Activated naive CD4-positive, alpha-beta T cell treated with anti-CD3 and anti-CD28 coated beads, Interleukin-2, amount 10 ng/mL, durations not matched to agents 7 days and 5 days (primary cell): ENCODE results near the gene XPO5.

Experiments
- CTCF ChIA-PET: fragments of 350-600 bp; sonication (Branson Sonifier 250); formaldehyde crosslinking; loops from one replicate; lab custom pipeline; 2021; ENCODE audit warnings: antibody characterized with exemption; lab: Charles Lee
- DNase-seq: peaks from one replicate; pipeline ENCODE4 v3.0.0-alpha.2; 2020
- H3K27ac Mint-ChIP-seq: one replicate; pipeline ENCODE4 v1.8.0; 2021; ENCODE audit warnings: mild to moderate bottlenecking, moderate library complexity, mixed read lengths
- H3K27me3 Mint-ChIP-seq: one replicate; pipeline ENCODE4 v1.8.0; 2021; ENCODE audit warnings: mild to moderate bottlenecking, mixed read lengths
- H3K36me3 Mint-ChIP-seq: one replicate; pipeline ENCODE4 v1.8.0; 2021; ENCODE audit warnings: mixed read lengths
- H3K4me1 Mint-ChIP-seq: one replicate; pipeline ENCODE4 v1.8.0; 2021; ENCODE audit warnings: mixed read lengths
- H3K4me3 Mint-ChIP-seq: one replicate; pipeline ENCODE4 v1.8.0; 2021; ENCODE audit warnings: mild to moderate bottlenecking, moderate library complexity, mixed read lengths
- H3K9me3 Mint-ChIP-seq: one replicate; pipeline ENCODE4 v1.8.0; 2021; ENCODE audit warnings: mixed read lengths

XPO5 gene

DNA sequence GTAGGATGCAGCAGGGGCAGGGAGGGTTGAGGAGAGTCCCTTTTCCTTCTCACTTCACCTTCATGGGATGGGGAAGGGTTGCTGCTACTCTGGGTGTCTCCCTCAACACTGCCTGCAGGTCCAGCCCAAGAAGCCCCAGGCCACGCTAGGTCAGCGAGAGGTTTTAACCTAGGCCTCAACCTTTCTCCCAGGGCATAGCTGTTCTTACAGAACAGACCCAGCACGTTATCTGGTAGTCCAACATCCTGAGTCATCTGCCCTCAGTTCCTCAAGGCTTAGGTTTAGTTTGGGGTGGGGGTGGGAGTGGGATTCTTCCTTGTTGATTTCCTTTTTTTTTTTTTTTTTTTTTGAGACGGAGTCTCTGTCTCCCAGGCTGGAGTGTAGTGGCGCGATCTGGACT is 81.5 kb downstream of the XPO5 start:
- CTCF ChIA-PET, result interaction anchor here (1.0 to 6.3 kb wide), 6 partner anchors 9 to 232 kb away, joined by 3 to 44 read pairs (median 4); no protein-coding TSS in a partner anchor

DNA sequence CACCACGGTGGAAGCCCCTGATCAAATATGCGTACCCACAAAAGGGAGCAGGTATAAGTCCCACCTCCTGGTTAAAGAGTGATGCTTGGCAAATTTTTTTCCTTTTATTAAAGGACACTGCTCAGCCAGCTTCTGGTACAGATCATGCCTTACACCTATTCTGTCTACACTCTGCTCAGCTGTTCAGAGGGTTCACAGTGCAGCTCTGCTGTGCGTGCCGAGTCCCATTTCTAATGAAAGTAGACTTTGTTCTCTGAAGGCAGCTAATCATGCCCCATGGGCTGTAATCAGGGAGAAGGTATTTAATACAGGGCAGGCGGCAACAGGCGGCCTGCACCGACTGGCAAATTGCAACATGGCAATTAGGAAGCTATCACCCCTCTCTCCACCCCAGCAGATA is 82.0 kb downstream of the XPO5 start:
- CTCF ChIA-PET, result interaction anchor here (2.1 to 6.3 kb wide), 2 partner anchors 13 to 40 kb away, joined by 4 to 44 read pairs; no protein-coding TSS in a partner anchor
- no peaks in the 10 kb centered on the region for H3K27me3 Mint-ChIP-seq
- no peak overlapping the region for H3K4me3 Mint-ChIP-seq
- H3K9me3 Mint-ChIP-seq, result no peaks in the 10 kb centered on the region
- H3K27ac Mint-ChIP-seq, result peak overlapping the region; percentile 24
- DNase-seq, result no peak
- peaks cover 2% of the 10 kb centered on the region for H3K36me3 Mint-ChIP-seq
- H3K4me1 Mint-ChIP-seq, result peaks cover 21% of the 10 kb centered on the region

More for the DNA sequence above, 81.5 kb downstream of the XPO5 start:
- Mint-ChIP-seq H3K4me1 (peaks cover 21% of the 10 kb centered on the region), H3K4me3 (no peak overlapping the region), H3K9me3 (no peaks in the 10 kb centered on the region), H3K27me3 (no peaks in the 10 kb centered on the region), H3K27ac (peak overlapping the region; percentile 24), H3K36me3 (peaks cover 3% of the 10 kb centered on the region)
- no peak for DNase-seq

DNA sequence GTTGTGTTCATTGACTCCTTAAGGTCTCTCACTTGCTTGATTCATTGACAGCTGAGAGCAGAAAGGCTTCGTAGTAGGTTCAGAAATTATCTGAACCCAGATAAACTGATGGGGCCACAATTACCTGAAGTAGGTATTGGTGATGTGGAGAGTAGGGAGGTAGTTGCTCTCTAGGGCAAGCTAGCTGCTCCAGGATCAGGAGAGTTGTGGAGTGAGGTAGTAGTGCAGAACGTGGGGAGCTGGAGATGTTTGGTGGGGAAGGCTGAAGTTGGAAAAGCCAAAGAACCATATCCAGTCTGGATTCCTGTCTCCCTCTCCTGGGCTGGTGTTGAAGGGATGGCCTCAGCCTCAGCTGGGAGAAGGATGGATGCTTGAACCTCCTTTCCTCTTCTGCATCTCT is 82.6 kb downstream of the XPO5 start:
- CTCF ChIA-PET, result interaction anchor here (6.3 kb wide), 1 partner anchor 13 kb away, joined by 44 read pairs; no protein-coding TSS in a partner anchor
- H3K4me1 Mint-ChIP-seq, result peaks cover 21% of the 10 kb centered on the region
- H3K27me3 Mint-ChIP-seq, result no peaks in the 10 kb centered on the region
- peaks cover under 1% of the 10 kb centered on the region for H3K36me3 Mint-ChIP-seq
- DNase-seq, result no peak
- H3K4me3 Mint-ChIP-seq, result no peak overlapping the region
- no peaks in the 10 kb centered on the region for H3K9me3 Mint-ChIP-seq
- H3K27ac Mint-ChIP-seq, result peak overlapping the region; percentile 5

DNA sequence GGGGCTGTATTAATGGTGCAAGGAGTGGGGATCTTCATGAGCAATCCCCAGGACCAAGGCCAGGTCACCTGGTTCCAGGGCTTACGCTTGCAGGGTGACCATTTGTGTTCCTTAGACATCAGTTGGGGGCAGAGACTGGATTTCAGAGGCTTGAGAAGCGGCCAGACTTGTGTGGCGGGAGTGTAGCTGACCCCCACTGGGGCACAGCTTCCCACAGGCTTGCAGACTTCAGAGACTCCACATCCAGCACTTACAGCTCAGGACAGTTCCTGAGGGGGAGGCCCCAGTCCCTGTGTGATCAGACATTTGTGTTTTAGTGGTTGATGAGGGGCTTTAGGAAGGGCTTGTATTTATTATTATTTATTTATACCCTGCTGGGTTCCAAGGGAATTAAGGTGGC is 83.2 kb downstream of the XPO5 start:
- Mint-ChIP-seq H3K36me3 (no peaks in the 10 kb centered on the region), H3K4me1 (peaks cover 21% of the 10 kb centered on the region), H3K9me3 (no peaks in the 10 kb centered on the region), H3K27me3 (no peaks in the 10 kb centered on the region), H3K4me3 (no peak overlapping the region), H3K27ac (no peak overlapping the region)
- CTCF ChIA-PET, result interaction anchor here (6.3 kb wide), 1 partner anchor 14 kb away, joined by 44 read pairs; no protein-coding TSS in a partner anchor
- no peak for DNase-seq

DNA sequence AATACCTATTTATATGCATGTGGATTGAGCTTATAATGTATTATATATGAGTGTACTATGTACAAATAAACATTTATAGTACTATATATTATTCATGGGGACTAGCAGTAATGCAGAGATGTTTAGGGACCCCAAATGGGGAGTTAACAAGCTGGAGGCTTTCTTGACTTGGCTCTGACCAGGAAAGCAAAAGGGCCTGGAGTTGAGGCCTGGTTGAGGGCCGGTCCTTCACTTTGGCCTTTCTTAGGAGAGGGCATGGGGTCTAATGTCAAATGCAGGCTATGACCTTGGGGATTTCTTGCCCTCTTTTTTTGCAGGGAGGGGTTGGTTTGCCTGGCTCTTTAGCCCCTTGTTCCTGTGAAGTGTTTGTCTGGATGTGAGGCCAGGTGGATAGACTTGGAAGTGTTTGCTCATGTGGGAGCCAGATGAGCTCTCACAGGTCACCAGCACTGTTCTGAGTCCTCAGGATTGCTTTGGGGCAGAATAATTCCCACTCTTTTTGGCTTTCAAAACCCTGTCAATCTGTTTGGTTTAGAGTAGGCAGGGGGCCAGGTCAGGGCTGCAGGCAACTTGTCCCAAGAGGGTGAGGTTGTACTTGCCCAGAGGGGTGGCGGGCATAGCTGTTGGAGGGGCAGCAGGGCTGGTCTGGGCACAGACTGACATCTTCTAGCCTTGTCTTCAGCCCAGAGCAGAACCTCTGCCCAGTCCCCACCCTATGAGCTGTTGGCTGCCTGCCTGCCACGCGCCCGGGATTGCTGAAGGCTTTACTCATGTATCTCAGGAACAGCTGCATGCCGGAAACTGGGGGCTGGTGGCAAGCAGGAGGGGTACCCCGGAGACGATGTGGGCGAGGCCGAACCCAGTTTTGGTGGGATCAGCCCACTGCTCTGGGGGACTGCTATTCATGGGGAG is 83.8 kb downstream of the XPO5 start:
- no peak for DNase-seq
- H3K4me1 Mint-ChIP-seq, result peaks cover 21% of the 10 kb centered on the region
- no peaks in the 10 kb centered on the region for H3K9me3 Mint-ChIP-seq
- H3K27me3 Mint-ChIP-seq, result no peaks in the 10 kb centered on the region
- H3K27ac Mint-ChIP-seq, result no peak overlapping the region
- CTCF ChIA-PET, result interaction anchor here (0.9 to 1.0 kb wide), 2 partner anchors 11 to 14 kb away, joined by 4 to 5 read pairs; no protein-coding TSS in a partner anchor
- peaks cover under 1% of the 10 kb centered on the region for H3K36me3 Mint-ChIP-seq
- no peak overlapping the region for H3K4me3 Mint-ChIP-seq

DNA sequence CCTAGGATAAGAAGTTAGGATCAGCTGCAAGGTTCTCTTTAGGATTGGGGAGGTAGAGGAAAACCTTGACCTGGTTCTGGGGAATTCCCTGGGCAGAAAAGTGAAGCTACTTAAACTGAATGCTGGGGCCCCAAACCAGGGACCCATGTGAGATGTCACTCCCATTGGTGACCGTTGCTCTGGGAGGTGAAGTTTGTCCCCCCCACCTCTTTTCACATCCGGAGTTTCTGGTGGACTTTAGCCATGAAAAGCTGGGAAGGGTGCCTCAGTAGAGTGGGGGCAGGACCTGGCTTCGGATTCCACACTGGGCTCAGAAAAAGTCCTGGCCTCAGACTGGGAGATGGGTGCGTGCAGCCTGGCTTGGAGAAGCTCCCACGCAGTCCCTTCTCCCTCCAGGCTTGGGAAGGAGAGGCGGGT is 85.3 kb downstream of the XPO5 start:
- H3K36me3 Mint-ChIP-seq, result peaks cover 3% of the 10 kb centered on the region
- peaks cover 18% of the 10 kb centered on the region for H3K4me1 Mint-ChIP-seq
- no peaks in the 10 kb centered on the region for H3K27me3 Mint-ChIP-seq
- no peak for DNase-seq
- no peak overlapping the region for H3K27ac Mint-ChIP-seq
- H3K9me3 Mint-ChIP-seq, result no peaks in the 10 kb centered on the region
- CTCF ChIA-PET, result interaction anchor here (0.7 kb wide), 1 partner anchor 15 kb away, joined by 3 read pairs; no protein-coding TSS in a partner anchor
- H3K4me3 Mint-ChIP-seq, result no peak overlapping the region

DNA sequence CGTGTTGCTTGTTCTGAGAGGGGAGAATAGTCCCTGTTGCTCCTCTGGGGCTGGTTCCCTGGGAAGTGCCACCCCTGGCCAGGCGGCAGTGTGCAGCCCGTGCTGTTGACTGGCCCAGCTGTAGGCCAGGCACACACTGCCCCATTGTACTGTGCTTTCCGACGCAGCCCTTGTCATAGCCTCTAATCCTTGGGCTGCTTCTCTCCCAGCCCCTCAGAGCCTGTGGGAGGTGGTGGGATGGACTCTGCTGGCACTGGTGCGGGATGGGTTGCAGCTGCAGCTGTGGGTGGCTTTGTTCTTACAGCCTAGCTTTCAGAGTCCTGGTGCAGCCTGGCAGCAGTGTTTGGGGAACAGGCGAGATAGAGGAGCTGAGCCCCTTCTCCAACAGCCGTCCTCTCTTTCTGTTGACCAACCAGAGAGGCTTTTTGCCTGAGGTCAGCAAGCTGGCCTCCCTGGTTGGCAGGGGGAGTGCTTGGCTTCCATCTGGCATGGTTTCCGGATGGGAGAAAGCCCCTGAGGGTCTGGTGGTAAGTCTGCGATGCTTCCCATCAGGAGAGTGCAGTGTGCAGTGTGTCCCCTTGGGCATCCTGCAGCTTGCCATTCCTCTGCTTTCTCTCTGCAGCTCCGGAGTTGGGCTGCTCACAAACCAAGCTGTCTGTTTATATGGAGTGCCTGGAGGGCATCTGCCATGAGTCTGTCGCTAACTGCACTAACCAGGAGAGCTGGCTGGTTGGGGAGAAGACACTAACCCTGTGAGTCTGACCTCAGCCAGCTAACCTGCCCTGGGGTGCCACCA is 86.4 kb downstream of the XPO5 start:
- DNase-seq, result no peak
- peaks cover 9% of the 10 kb centered on the region for H3K4me1 Mint-ChIP-seq
- H3K36me3 Mint-ChIP-seq, result peaks cover 3% of the 10 kb centered on the region
- no peaks in the 10 kb centered on the region for H3K9me3 Mint-ChIP-seq
- CTCF ChIA-PET, result no interaction called here
- H3K4me3 Mint-ChIP-seq, result no peak overlapping the region
- no peaks in the 10 kb centered on the region for H3K27me3 Mint-ChIP-seq
- H3K27ac Mint-ChIP-seq, result no peak overlapping the region

DNA sequence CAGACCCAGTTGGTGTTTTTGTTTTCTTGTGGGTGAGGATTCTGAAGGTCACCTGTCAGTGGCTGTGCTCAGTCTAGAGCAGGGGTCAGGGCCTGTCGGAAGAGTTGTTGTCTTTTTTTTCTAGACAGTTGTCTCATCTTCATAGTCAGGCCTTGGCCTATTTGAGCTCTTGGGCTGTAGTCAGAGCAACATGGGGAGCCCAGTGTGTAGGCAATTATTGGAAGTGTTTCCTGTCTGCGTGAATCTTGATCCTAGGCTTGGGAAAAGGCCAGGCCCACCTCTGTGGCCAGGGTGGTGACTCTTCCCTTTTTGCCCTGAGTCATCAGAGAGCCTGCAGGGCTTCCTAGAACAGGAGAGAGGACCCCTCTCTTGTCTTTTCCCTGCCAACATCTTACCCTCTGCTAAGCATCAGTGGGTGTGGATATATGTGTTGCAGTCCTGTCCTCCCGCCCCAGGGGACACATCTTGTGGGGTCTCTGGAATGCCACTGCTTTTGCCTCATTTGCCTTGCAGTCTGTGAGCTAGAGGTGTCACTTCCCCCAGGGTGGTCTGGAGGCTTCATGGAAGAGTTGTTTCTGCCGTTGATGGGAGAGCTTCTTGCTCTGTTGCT is 87.1 kb downstream of the XPO5 start:
- Mint-ChIP-seq H3K27me3 (no peaks in the 10 kb centered on the region), H3K27ac (no peak overlapping the region), H3K9me3 (no peaks in the 10 kb centered on the region), H3K36me3 (peaks cover 3% of the 10 kb centered on the region), H3K4me3 (no peak overlapping the region), H3K4me1 (peaks cover 4% of the 10 kb centered on the region)
- CTCF ChIA-PET, result interaction anchor here (1.5 kb wide), 1 partner anchor 17 kb away, joined by 6 read pairs; no protein-coding TSS in a partner anchor
- no peak for DNase-seq

DNA sequence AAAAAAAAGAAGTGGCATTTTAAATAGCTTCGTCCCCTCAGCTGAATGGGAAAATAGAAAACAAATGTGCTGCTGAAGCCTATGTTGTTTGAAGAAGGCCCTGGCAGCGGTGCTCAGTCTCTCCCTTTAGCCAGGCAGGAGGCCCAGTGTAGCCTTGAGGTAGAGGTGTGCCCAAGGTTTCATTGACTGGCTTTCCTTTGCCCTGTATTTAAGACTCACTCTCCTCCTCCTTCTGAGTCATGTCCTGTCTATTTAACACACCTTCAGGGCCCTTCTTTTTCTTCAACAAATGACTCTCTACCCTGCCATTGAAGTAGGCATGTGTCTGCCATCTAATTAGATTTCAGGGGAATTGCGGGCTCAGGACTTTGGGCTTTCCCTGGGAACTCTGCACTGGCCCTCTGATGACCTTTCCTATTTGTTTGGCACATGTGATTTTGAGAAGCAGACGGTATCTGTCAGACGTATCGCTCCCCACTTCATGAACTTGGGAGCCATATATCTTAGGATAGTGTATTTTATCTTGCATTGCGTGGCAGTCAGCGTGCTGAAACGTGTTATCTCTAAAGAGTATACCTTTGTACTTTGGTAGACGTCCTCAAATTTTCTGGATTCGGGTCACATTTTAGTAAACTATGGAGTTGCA is 94.1 kb downstream of the XPO5 start:
- Mint-ChIP-seq H3K4me1 (peaks cover 41% of the 10 kb centered on the region), H3K4me3 (no peak overlapping the region), H3K27me3 (no peaks in the 10 kb centered on the region), H3K27ac (no peak overlapping the region), H3K9me3 (no peaks in the 10 kb centered on the region), H3K36me3 (peaks cover 5% of the 10 kb centered on the region)
- CTCF ChIA-PET, result interaction anchor here (1.2 kb wide), 1 partner anchor 10 kb away, joined by 4 read pairs; no protein-coding TSS in a partner anchor
- DNase-seq, result no peak

DNA sequence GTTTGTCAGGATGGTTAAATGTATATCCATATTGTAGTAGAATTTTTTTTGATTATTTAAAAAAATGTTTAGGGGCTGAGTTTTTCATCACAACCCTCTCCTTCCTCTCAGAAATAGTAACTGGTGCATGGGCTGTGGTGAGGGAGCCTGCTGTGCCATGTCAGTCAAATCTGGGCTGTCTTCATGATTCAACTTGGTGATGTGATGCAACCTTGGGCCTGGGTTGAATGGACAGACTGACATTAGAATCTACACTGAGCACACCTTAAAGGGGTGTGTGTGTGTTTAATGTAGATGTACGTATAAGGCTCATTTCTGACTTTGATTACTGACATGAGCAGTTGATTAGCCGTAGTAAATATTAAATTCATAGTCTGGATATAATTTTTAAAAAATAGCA is 94.8 kb downstream of the XPO5 start:
- H3K36me3 Mint-ChIP-seq, result peaks cover 5% of the 10 kb centered on the region
- no peaks in the 10 kb centered on the region for H3K9me3 Mint-ChIP-seq
- H3K27me3 Mint-ChIP-seq, result no peaks in the 10 kb centered on the region
- no peak overlapping the region for H3K27ac Mint-ChIP-seq
- DNase-seq, result no peak
- H3K4me1 Mint-ChIP-seq, result peaks cover 44% of the 10 kb centered on the region
- no peak overlapping the region for H3K4me3 Mint-ChIP-seq
- CTCF ChIA-PET, result interaction anchor here (1.2 kb wide), 1 partner anchor 10 kb away, joined by 4 read pairs; no protein-coding TSS in a partner anchor

DNA sequence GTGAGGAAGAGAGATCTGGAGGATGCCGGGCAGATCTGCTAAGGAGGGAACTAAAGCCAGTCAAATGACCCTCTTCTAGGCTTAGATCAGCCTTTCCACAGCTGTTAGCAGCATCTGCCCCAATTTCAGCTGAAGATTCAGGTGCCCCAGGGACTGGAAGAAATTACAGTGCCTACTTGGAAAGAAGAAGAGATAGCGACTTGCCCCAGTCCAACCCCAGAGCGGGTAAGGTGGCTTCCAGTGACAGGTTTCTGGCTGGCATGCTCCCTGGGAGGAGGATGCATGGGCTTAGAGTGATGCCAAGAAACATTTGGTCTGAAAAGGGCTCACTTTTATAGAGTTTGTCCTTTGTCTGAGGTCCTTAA is 97.8 kb downstream of the XPO5 start:
- peak overlapping the region; percentile 95 for H3K4me3 Mint-ChIP-seq
- CTCF ChIA-PET, result interaction anchor here (2.3 kb wide), 1 partner anchor 29 kb away, joined by 6 read pairs; no protein-coding TSS in a partner anchor
- no peaks in the 10 kb centered on the region for H3K9me3 Mint-ChIP-seq
- H3K4me1 Mint-ChIP-seq, result peaks cover 44% of the 10 kb centered on the region
- DNase-seq, result no peak
- H3K27me3 Mint-ChIP-seq, result no peaks in the 10 kb centered on the region
- H3K27ac Mint-ChIP-seq, result peak overlapping the region; percentile 91
- H3K36me3 Mint-ChIP-seq, result peaks cover 5% of the 10 kb centered on the region

DNA sequence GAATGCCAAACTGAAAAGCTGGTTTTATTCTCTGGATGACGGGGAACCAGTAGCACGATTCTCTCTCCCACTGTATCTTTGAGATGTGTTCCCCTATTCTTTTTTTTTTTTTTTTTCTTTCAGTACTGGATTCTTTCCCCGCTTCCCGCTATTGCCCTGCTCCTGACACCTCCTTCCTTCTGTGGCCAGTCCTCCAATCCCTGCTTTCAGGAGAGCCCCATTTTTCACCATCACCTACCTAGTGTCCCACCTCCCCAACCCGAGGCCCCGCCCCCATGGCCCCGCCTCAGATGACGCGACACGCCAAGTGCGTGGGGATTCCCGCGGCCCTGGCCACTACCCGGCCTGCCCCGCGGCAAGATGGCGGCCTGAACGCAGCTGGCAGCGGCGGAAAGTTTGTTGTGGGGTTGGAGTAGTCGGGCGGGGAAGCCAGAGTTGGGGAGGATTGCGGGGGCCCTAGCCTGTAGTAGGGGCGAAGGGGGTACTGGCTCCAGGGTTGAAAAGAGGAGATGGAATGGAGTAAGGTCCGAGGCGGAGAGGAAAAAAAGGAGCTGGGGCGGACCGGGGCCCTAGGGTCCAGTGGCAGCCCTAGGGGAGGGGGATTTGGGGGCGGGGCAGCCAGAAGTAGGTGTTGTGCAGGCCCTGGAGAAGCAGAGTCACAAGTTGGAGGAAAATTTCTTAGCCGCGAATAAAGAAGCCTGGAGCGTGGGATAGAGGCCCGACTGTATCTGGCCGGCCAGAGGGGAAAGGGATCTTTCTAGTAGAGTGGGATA is 98.4 kb downstream of the XPO5 start, which contains the start of gene TJAP1:
Gene TJAP1, plus strand, starts transcription at position 336 of the 773 bp plus-strand sequence. CDS start 21,432 bp downstream, outside the sequence.
- H3K9me3 Mint-ChIP-seq, result no peaks in the 10 kb centered on the region
- peak within 1 kb of the TSS; percentile 95 for H3K4me3 Mint-ChIP-seq
- H3K36me3 Mint-ChIP-seq, result peaks cover 4% of the 10 kb centered on the region
- no peaks in the 10 kb centered on the region for H3K27me3 Mint-ChIP-seq
- peak; percentile 98 for DNase-seq
- H3K4me1 Mint-ChIP-seq, result peaks cover 44% of the 10 kb centered on the region
- CTCF ChIA-PET, result interaction anchor here (0.6 to 2.3 kb wide), 2 partner anchors 29 to 249 kb away, joined by 3 to 6 read pairs; partner anchors contain the start of gene DNPH1
- peak within 1 kb of the TSS; percentile 91 for H3K27ac Mint-ChIP-seq
